H1 (cell line): ENCODE measurements around the gene RASGRF1. TPM values are rescaled to one million over a fixed set of nuclear protein-coding genes. Genes with fewer than 3 reads are reported as not detected.

Experiments
- ATF3 ChIP-seq: IDR thresholded peaks from 2 replicates; pipeline ENCODE4 v1.6.1; 2011; ENCODE audit warnings: low read depth, mild to moderate bottlenecking, low read length; ENCODE audit not compliant: insufficient read depth
- SIX5 ChIP-seq: IDR thresholded peaks from 2 replicates; pipeline ENCODE4 v1.6.1; 2011; ENCODE audit warnings: mild to moderate bottlenecking, low read depth, low read length
- polyA plus RNA-seq, 7 experiments: library from polyadenylated mRNA; depleted of rRNA in 3 of 7; stranded (reverse) in 5 of 7; unstranded in 2 of 7; fragments of >200 nt in 5 of 7; fragments of 200-250 nt in 2 of 7; gene quantifications; 1 replicate in 5 of 7; 2 replicates in 1 of 7; 4 replicates in 1 of 7; pipeline versions ENCODE4 v1.2.1 to v1.2.3, GENCODE V29; 2011 to 2013; ENCODE audit warnings: missing spikeins in 2 of 7, mixed read lengths in 2 of 7
- total RNA-seq: library from RNA; stranded (reverse); fragmentation: NEBNext Ultra II Directional; extraction: Animal tissue kit (Norgen Biotek cat#: 25700); gene quantifications from 2 replicates; pipeline ENCODE4 v1.2.1, GENCODE V29; 2021

Gene RASGRF1
- total and polyA plus RNA-seq, 2 of the 8 experiments (the other 6 are each of a cell fraction or from before 2014, with no cell fraction given) = 0.42 to 0.67 TPM

- TF ChIP-seq SIX5 = no peak
- TF ChIP-seq ATF3 = no peak
Measured at GRCh38 chr15:78933823-78934654, 156.5 kb downstream of the RASGRF1 start (continued).
